ENCODE data around the gene ARAP1. TPM values are rescaled to one million over a fixed set of nuclear protein-coding genes. Genes with fewer than 3 reads are reported as not detected.

ARAP1 gene
- total RNA-seq, 6 experiments from 2014 or later = 32.9 to 76.7 (median 41.2) TPM

- intact Hi-C loops (cut with DNase I) = no loop called here
- H3K27me3 ChIP-seq = no peaks in the 10 kb centered on the region
These were observed 82.2 kb downstream of the ARAP1 start for GRCh38 chr11:72670041-72670440.

GRCh38 chr11:72669527-72669926 is 82.7 kb downstream of the ARAP1 start:
- intact Hi-C loops (cut with DNase I) = no loop called here
- no peak for TF ChIP-seq POLR2A (IDR thresholded peaks at IDR 0.05)
- no peak for TF ChIP-seq CTCF (IDR thresholded peaks at IDR 0.05)
- H3K4me1 ChIP-seq = no peaks in the 10 kb centered on the region
- WGBS (ENCODE audit: insufficient coverage, low coverage, low lambda C conversion rate, missing lambda C conversion rate) = 41% methylated on average over 3 of the region's 8 CpGs
- H3K27ac ChIP-seq = no peak overlapping the region
- ATAC-seq (no peak), DNase-seq (no peak)
- no peaks in the 10 kb centered on the region for H3K27me3 ChIP-seq
- no peaks in the 10 kb centered on the region for H3K36me3 ChIP-seq
- no peak overlapping the region for H3K4me3 ChIP-seq
- no peaks in the 10 kb centered on the region for H3K9me3 ChIP-seq

More at GRCh38 chr11:72670041-72670440, 82.2 kb downstream of the ARAP1 start:
- H3K4me3 ChIP-seq = no peak overlapping the region
- ATAC-seq = no peak
- no peak for DNase-seq
- no peak overlapping the region for H3K27ac ChIP-seq
- TF ChIP-seq POLR2A (IDR thresholded peaks at IDR 0.05) = no peak
- no peaks in the 10 kb centered on the region for H3K4me1 ChIP-seq
- no peaks in the 10 kb centered on the region for H3K9me3 ChIP-seq
- H3K36me3 ChIP-seq = no peaks in the 10 kb centered on the region
- 0% methylated on average over 1 of the region's 4 CpGs for WGBS (ENCODE audit: insufficient coverage, low coverage, low lambda C conversion rate, missing lambda C conversion rate)

GRCh38 chr11:72668629-72669347 is 83.4 kb downstream of the ARAP1 start:
- Histone ChIP-seq H3K27ac (no peak overlapping the region), H3K36me3 (no peaks in the 10 kb centered on the region), H3K4me1 (no peaks in the 10 kb centered on the region), H3K4me3 (no peak overlapping the region), H3K9me3 (no peaks in the 10 kb centered on the region), H3K27me3 (no peaks in the 10 kb centered on the region)
- no peak for DNase-seq
- WGBS (ENCODE audit: insufficient coverage, low coverage, low lambda C conversion rate, missing lambda C conversion rate) = 58% methylated on average over 7 of the region's 7 CpGs
- ATAC-seq = no peak
- no peak for TF ChIP-seq CTCF (IDR thresholded peaks at IDR 0.05)
- TF ChIP-seq POLR2A (IDR thresholded peaks at IDR 0.05) = no peak
- intact Hi-C loops (cut with DNase I) = no loop called here

- no peak overlapping the region for H3K27ac ChIP-seq
- H3K27me3 ChIP-seq = no peaks in the 10 kb centered on the region
- WGBS (ENCODE audit: insufficient coverage, low coverage, low lambda C conversion rate, missing lambda C conversion rate) = 23% methylated on average over 5 of the region's 6 CpGs
- TF ChIP-seq CTCF (IDR thresholded peaks at IDR 0.05) (no peak), POLR2A (IDR thresholded peaks at IDR 0.05) (no peak)
- intact Hi-C loops (cut with DNase I) = no loop called here
- DNase-seq = no peak
- ATAC-seq = no peak
- no peaks in the 10 kb centered on the region for H3K9me3 ChIP-seq
- no peaks in the 10 kb centered on the region for H3K4me1 ChIP-seq
- no peaks in the 10 kb centered on the region for H3K36me3 ChIP-seq
- no peak overlapping the region for H3K4me3 ChIP-seq
These were observed 86.2 kb downstream of the ARAP1 start for GRCh38 chr11:72665911-72666472.

- H3K9me3 ChIP-seq = no peaks in the 10 kb centered on the region
- intact Hi-C loops (cut with DNase I) = no loop called here
- no peaks in the 10 kb centered on the region for H3K4me1 ChIP-seq
- no peaks in the 10 kb centered on the region for H3K27me3 ChIP-seq
- ATAC-seq = no peak
- H3K4me3 ChIP-seq = no peak overlapping the region
- H3K27ac ChIP-seq = no peak overlapping the region
- no peaks in the 10 kb centered on the region for H3K36me3 ChIP-seq
- TF ChIP-seq CTCF (IDR thresholded peaks at IDR 0.05) (no peak), POLR2A (IDR thresholded peaks at IDR 0.05) (no peak)
- WGBS (ENCODE audit: insufficient coverage, low coverage, low lambda C conversion rate, missing lambda C conversion rate) = 73% methylated on average over 4 of the region's 5 CpGs
- no peak for DNase-seq
These were observed 90.2 kb downstream of the ARAP1 start for GRCh38 chr11:72662036-72662435.
